22Rv1 (cell line): ENCODE data around the gene RFFL.

Experiments used
- H3K27ac ChIP-seq: fragments of 450-650 bp; 2 replicates; pipeline ENCODE4 v1.5.1; 2017
- ZFX ChIP-seq: fragments of 450-650 bp; IDR thresholded peaks from 2 replicates; pipeline ENCODE4 v1.6.1; 2017; ENCODE audit warnings: antibody characterized with exemption, borderline replicate concordance
- TF ChIP-seq, protein P1 (sequence below): fragments of 450-650 bp; IDR thresholded peaks from 2 replicates; pipeline ENCODE4 v1.5.1; 2017; ENCODE audit warnings: mild to moderate bottlenecking

RFFL gene

DNA sequence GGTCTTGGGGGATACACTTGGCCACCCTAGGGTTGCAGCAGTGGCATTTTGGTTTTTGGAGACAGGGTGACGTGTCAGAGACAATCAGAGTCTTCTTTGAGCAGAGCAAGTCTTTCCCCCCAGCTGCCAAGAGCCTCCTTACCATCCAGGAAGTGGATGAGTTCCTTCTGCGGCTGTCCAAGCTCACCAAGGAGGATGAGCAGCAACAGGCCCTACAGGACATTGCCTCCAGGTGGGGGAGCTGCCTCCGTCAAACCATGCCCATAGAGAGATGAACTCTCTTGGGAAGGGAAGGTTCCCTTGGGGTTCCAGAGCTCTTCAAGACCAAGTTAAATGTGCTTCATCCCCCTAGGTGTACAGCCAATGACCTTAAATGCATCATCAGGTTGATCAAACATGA is 71.9 kb downstream of the RFFL start:
- TF ChIP-seq, protein P1, sequence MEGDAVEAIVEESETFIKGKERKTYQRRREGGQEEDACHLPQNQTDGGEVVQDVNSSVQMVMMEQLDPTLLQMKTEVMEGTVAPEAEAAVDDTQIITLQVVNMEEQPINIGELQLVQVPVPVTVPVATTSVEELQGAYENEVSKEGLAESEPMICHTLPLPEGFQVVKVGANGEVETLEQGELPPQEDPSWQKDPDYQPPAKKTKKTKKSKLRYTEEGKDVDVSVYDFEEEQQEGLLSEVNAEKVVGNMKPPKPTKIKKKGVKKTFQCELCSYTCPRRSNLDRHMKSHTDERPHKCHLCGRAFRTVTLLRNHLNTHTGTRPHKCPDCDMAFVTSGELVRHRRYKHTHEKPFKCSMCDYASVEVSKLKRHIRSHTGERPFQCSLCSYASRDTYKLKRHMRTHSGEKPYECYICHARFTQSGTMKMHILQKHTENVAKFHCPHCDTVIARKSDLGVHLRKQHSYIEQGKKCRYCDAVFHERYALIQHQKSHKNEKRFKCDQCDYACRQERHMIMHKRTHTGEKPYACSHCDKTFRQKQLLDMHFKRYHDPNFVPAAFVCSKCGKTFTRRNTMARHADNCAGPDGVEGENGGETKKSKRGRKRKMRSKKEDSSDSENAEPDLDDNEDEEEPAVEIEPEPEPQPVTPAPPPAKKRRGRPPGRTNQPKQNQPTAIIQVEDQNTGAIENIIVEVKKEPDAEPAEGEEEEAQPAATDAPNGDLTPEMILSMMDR, result no peak
- no peak for TF ChIP-seq ZFX
- H3K27ac ChIP-seq, result no peak overlapping the region

DNA sequence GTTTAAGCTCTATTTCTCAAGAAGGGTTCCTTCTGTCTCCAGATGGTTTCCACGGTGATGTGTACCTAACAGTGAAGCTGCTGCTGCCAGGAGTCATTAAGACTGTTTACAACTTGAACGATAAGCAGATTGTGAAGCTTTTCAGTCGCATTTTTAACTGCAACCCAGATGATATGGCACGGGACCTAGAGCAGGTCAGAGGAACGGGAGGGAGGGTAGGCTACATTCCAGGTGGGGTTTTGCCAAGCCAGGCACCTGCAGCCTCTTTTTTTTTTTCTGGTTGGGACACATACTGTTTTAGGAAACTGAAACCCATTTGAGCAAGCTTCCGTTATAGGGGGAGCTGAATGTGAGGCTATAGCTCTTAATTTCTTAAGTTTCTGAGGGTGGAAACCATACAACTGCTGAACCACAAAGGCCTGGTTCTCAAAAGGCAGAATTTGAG is 72.6 kb downstream of the RFFL start:
- H3K27ac ChIP-seq, result no peak overlapping the region
- TF ChIP-seq, protein P1, result no peak
- no peak for TF ChIP-seq ZFX

DNA sequence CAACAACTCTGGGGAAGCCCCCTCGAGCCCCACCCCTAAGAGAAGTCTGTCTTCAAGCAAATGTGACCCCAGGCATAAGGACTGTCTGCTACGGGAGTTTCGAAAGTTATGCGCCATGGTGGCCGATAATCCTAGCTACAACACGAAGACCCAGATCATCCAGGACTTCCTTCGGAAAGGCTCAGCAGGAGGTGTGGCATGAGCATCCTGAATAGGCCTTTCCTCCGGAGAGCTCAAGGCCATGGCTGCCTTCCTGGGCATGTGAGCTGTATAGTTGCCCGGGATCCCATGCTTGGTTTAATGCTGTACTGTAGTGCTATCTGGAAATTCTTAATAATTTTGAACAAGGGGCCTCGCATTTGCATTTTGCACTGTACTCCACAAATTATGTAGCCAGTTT is 74.0 kb downstream of the RFFL start:
- TF ChIP-seq, protein P1, result no peak
- no peak overlapping the region for H3K27ac ChIP-seq

DNA sequence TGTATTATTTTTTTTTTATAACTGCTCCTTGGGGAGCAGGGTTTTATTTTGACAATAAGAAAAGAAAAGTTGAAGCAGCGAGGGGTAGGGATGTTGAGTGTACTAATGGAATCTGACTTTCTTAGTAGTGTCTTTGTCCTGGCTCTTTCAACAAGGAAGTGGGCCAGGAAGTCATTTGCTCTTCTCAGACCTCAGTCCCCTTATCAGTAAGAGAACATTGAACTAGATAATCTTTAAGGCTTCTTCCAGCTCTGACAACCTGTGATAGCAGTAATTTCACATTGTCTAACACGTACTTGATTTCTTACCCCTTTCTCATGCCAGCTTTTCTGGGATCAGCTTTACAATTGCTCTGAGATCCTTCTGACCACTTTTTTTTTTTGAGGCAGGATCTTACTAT is 74.9 kb downstream of the RFFL start:
- no peak for TF ChIP-seq ZFX
- TF ChIP-seq, protein P1, result no peak
- H3K27ac ChIP-seq, result no peak overlapping the region

DNA sequence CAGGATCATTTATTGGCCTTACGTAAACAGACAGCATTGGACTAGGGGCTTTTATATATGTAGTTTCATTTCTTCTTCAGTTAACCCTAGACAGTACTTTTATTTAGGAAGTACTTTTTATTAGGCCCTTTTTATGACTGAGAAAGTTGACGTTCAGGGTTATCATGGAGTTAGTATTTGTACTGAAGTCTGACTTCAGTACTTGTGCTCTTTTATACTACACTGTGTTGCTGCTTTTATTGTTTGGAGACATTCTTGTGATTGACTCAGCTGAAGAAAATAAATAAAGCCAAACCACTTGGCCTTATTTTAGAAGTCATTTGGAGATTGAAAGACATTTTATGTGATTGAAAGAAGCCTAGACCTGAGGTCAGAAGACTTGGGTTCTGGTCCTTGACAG is 76.3 kb downstream of the RFFL start:
- TF ChIP-seq, protein P1, result no peak
- no peak for TF ChIP-seq ZFX

DNA sequence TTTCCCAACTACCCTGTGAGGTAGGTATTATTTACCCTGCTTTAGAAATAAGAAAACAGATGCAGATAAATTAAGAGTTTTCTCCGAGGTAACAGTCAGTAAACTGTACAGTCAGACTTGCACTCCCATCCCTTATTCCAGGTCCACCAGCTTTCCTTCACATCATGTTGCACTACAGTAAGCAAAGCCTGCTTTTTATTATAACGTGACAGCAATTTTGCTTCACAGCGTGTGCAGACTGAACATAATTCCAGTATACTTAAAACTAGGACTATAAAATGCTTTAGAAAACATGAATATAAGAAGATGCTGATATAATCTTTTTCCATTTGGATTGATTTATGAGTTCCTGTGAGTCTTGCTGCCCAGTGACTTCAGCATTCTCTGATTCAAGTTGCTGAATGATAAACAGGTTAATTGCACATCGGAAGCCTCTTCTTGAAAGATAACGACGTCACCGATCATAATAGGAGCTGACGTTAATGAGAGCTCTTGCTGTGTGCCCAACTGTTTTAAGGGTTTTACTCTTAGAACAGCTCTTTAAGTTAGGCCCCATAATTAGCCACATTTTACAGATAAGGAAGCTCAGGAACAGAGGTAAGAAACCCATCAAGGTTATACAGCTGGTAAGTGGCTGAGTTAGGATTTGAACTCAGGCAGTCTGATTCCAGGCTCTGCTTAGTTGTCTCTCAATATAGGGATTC is 81.8 kb downstream of the RFFL start:
- TF ChIP-seq ZFX, result no peak
- TF ChIP-seq, protein P1, result no peak
- peak overlapping the region; percentile 79 for H3K27ac ChIP-seq

More for the DNA sequence above, 76.3 kb downstream of the RFFL start:
- no peak overlapping the region for H3K27ac ChIP-seq

DNA sequence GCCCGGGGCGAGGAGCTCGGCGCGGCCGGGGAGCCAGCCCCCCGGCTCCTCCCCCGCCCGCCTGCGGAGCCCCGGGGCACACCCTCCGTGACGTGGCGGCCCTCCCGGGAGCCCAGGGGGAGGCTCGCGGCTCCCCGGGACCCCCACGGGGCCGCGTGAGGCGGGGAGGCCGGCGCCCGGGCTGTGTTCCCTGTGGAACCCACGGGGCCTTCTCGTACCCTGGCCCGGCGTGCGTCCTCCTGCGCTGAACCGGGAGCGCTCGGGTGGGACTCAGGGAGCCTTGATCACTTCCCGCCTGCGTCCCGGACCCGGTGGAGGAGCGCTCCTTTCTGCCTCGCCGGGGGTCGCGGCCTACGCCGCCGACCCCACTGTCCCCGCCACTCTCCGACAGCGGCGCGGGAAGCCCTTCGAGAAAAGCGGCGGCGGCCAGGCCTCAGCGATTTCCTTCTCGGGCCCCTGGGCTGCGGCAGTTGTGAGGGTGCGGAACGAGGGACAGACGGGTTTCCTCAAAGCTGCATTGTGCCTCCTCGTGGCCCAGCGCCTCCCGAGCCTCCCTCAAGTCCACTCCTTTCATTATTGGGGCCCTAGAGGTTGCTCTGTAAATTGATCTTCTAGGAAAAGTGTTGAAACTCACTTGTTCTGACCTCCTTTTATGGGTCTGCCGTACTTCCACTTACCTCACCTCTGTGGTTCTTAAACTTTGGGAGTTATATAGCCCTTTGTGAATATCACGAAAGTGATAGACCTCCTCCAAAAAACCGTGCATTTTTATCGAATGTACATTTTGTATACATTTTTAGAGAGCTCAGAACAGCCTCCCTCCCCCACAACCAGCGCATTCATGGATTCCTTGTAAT is 82.6 kb downstream of the RFFL start:
- peak overlapping the region; percentile 79 for H3K27ac ChIP-seq
- TF ChIP-seq, protein P1, result peak; percentile 22
- no peak for TF ChIP-seq ZFX
